Measurements from ENCODE around the gene ADGRV1. TPM values are rescaled to one million over a fixed set of nuclear protein-coding genes. Genes with fewer than 3 reads are reported as not detected.

Gene ADGRV1
- total and polyA plus RNA-seq, 2 donors, result 2.2 to 5.1 TPM

- no peak for DNase-seq (ENCODE audit: low read depth in 6 of 9, low spot score in 9 of 9)
- 97% methylated on average over 1 of the region's 1 CpG for WGBS
- Histone ChIP-seq H3K4me3 (ENCODE audit: low read length in 2 of 2) (no peak overlapping the region), H3K27ac (ENCODE audit: low read depth in 1 of 2, low read length in 1 of 2) (no peak overlapping the region), H3K4me1 (ENCODE audit: control insufficient read depth in 2 of 2, insufficient read depth in 2 of 2, low read length in 2 of 2) (no peaks in the 10 kb centered on the region), H3K36me3 (ENCODE audit: control insufficient read depth in 2 of 2, insufficient read depth in 2 of 2, low read length in 1 of 2) (no peaks in the 10 kb centered on the region), H3K9me3 (ENCODE audit: control insufficient read depth in 2 of 2, insufficient read depth in 1 of 2, low read length in 1 of 2) (no peaks in the 10 kb centered on the region), H3K27me3 (ENCODE audit: control insufficient read depth in 2 of 2, insufficient read depth in 1 of 2, low read length in 1 of 2) (no peaks in the 10 kb centered on the region)
These were observed 531.2 kb downstream of the ADGRV1 start for GRCh38 chr5:91089758-91090157.

GRCh38 chr5:91090995-91091394 lies 532.4 kb downstream of the ADGRV1 start:
- H3K27ac ChIP-seq (ENCODE audit: low read depth in 1 of 2, low read length in 1 of 2), result no peak overlapping the region
- 11% methylated on average over 1 of the region's 1 CpG for WGBS
- no peak overlapping the region for H3K4me3 ChIP-seq (ENCODE audit: low read length in 2 of 2)
- H3K27me3 ChIP-seq (ENCODE audit: control insufficient read depth in 2 of 2, insufficient read depth in 1 of 2, low read length in 1 of 2), result no peaks in the 10 kb centered on the region
- no peak for DNase-seq (ENCODE audit: low read depth in 6 of 9, low spot score in 9 of 9)
- no peaks in the 10 kb centered on the region for H3K36me3 ChIP-seq (ENCODE audit: control insufficient read depth in 2 of 2, insufficient read depth in 2 of 2, low read length in 1 of 2)
- no peaks in the 10 kb centered on the region for H3K9me3 ChIP-seq (ENCODE audit: control insufficient read depth in 2 of 2, insufficient read depth in 1 of 2, low read length in 1 of 2)
- H3K4me1 ChIP-seq (ENCODE audit: control insufficient read depth in 2 of 2, insufficient read depth in 2 of 2, low read length in 2 of 2), result no peaks in the 10 kb centered on the region

GRCh38 chr5:91091471-91092234 lies 533.1 kb downstream of the ADGRV1 start:
- WGBS, result 96% methylated on average over 4 of the region's 4 CpGs

GRCh38 chr5:91092859-91093783 lies 534.5 kb downstream of the ADGRV1 start:
- Histone ChIP-seq H3K27me3 (ENCODE audit: control insufficient read depth in 2 of 2, insufficient read depth in 1 of 2, low read length in 1 of 2) (no peaks in the 10 kb centered on the region), H3K9me3 (ENCODE audit: control insufficient read depth in 2 of 2, insufficient read depth in 1 of 2, low read length in 1 of 2) (no peaks in the 10 kb centered on the region), H3K27ac (ENCODE audit: low read depth in 1 of 2, low read length in 1 of 2) (no peak overlapping the region), H3K36me3 (ENCODE audit: control insufficient read depth in 2 of 2, insufficient read depth in 2 of 2, low read length in 1 of 2) (no peaks in the 10 kb centered on the region), H3K4me3 (ENCODE audit: low read length in 2 of 2) (no peak overlapping the region), H3K4me1 (ENCODE audit: control insufficient read depth in 2 of 2, insufficient read depth in 2 of 2, low read length in 2 of 2) (no peaks in the 10 kb centered on the region)
- no peak for DNase-seq (ENCODE audit: low read depth in 6 of 9, low spot score in 9 of 9)
- WGBS, result 96% methylated on average over 8 of the region's 8 CpGs

More at GRCh38 chr5:91091471-91092234, 533.1 kb downstream of the ADGRV1 start:
- no peaks in the 10 kb centered on the region for H3K27me3 ChIP-seq (ENCODE audit: control insufficient read depth in 2 of 2, insufficient read depth in 1 of 2, low read length in 1 of 2)
- no peak for DNase-seq (ENCODE audit: low read depth in 6 of 9, low spot score in 9 of 9)
- H3K36me3 ChIP-seq (ENCODE audit: control insufficient read depth in 2 of 2, insufficient read depth in 2 of 2, low read length in 1 of 2), result no peaks in the 10 kb centered on the region
- H3K27ac ChIP-seq (ENCODE audit: low read depth in 1 of 2, low read length in 1 of 2), result no peak overlapping the region
- H3K9me3 ChIP-seq (ENCODE audit: control insufficient read depth in 2 of 2, insufficient read depth in 1 of 2, low read length in 1 of 2), result no peaks in the 10 kb centered on the region
- no peak overlapping the region for H3K4me3 ChIP-seq (ENCODE audit: low read length in 2 of 2)
- no peaks in the 10 kb centered on the region for H3K4me1 ChIP-seq (ENCODE audit: control insufficient read depth in 2 of 2, insufficient read depth in 2 of 2, low read length in 2 of 2)

- no peak overlapping the region for H3K4me3 ChIP-seq (ENCODE audit: low read length in 2 of 2)
These were observed 536.7 kb downstream of the ADGRV1 start for GRCh38 chr5:91095313-91095712.

GRCh38 chr5:91095786-91096385 lies 537.3 kb downstream of the ADGRV1 start:
- 86% methylated on average over 6 of the region's 6 CpGs for WGBS
- no peak overlapping the region for H3K27ac ChIP-seq (ENCODE audit: low read depth in 1 of 2, low read length in 1 of 2)
- no peak for DNase-seq (ENCODE audit: low read depth in 6 of 9, low spot score in 9 of 9)

More at GRCh38 chr5:91095313-91095712, 536.7 kb downstream of the ADGRV1 start:
- Histone ChIP-seq H3K9me3 (ENCODE audit: control insufficient read depth in 2 of 2, insufficient read depth in 1 of 2, low read length in 1 of 2) (no peaks in the 10 kb centered on the region), H3K27me3 (ENCODE audit: control insufficient read depth in 2 of 2, insufficient read depth in 1 of 2, low read length in 1 of 2) (no peaks in the 10 kb centered on the region), H3K4me1 (ENCODE audit: control insufficient read depth in 2 of 2, insufficient read depth in 2 of 2, low read length in 2 of 2) (no peaks in the 10 kb centered on the region), H3K36me3 (ENCODE audit: control insufficient read depth in 2 of 2, insufficient read depth in 2 of 2, low read length in 1 of 2) (no peaks in the 10 kb centered on the region), H3K27ac (ENCODE audit: low read depth in 1 of 2, low read length in 1 of 2) (no peak overlapping the region)
- no peak for DNase-seq (ENCODE audit: low read depth in 6 of 9, low spot score in 9 of 9)
- 83% methylated on average over 3 of the region's 3 CpGs for WGBS

GRCh38 chr5:91098541-91098940 lies 539.9 kb downstream of the ADGRV1 start:
- Histone ChIP-seq H3K4me3 (ENCODE audit: low read length in 2 of 2) (no peak overlapping the region), H3K27me3 (ENCODE audit: control insufficient read depth in 2 of 2, insufficient read depth in 1 of 2, low read length in 1 of 2) (no peaks in the 10 kb centered on the region), H3K4me1 (ENCODE audit: control insufficient read depth in 2 of 2, insufficient read depth in 2 of 2, low read length in 2 of 2) (no peaks in the 10 kb centered on the region), H3K36me3 (ENCODE audit: control insufficient read depth in 2 of 2, insufficient read depth in 2 of 2, low read length in 1 of 2) (no peaks in the 10 kb centered on the region), H3K27ac (ENCODE audit: low read depth in 1 of 2, low read length in 1 of 2) (no peak overlapping the region), H3K9me3 (ENCODE audit: control insufficient read depth in 2 of 2, insufficient read depth in 1 of 2, low read length in 1 of 2) (no peaks in the 10 kb centered on the region)
- 97% methylated on average over 3 of the region's 3 CpGs for WGBS
- DNase-seq (ENCODE audit: low read depth in 6 of 9, low spot score in 9 of 9), result no peak

More at GRCh38 chr5:91095786-91096385, 537.3 kb downstream of the ADGRV1 start:
- H3K4me3 ChIP-seq (ENCODE audit: low read length in 2 of 2), result no peak overlapping the region
- no peaks in the 10 kb centered on the region for H3K4me1 ChIP-seq (ENCODE audit: control insufficient read depth in 2 of 2, insufficient read depth in 2 of 2, low read length in 2 of 2)
- no peaks in the 10 kb centered on the region for H3K27me3 ChIP-seq (ENCODE audit: control insufficient read depth in 2 of 2, insufficient read depth in 1 of 2, low read length in 1 of 2)
- no peaks in the 10 kb centered on the region for H3K36me3 ChIP-seq (ENCODE audit: control insufficient read depth in 2 of 2, insufficient read depth in 2 of 2, low read length in 1 of 2)
- no peaks in the 10 kb centered on the region for H3K9me3 ChIP-seq (ENCODE audit: control insufficient read depth in 2 of 2, insufficient read depth in 1 of 2, low read length in 1 of 2)

- H3K9me3 ChIP-seq (ENCODE audit: control insufficient read depth in 2 of 2, insufficient read depth in 1 of 2, low read length in 1 of 2), result no peaks in the 10 kb centered on the region
- no peak overlapping the region for H3K27ac ChIP-seq (ENCODE audit: low read depth in 1 of 2, low read length in 1 of 2)
- no peaks in the 10 kb centered on the region for H3K27me3 ChIP-seq (ENCODE audit: control insufficient read depth in 2 of 2, insufficient read depth in 1 of 2, low read length in 1 of 2)
- no peak overlapping the region for H3K4me3 ChIP-seq (ENCODE audit: low read length in 2 of 2)
- peak; percentile 19 to 75 (median 37) for DNase-seq (ENCODE audit: low read depth in 6 of 9, low spot score in 9 of 9)
- H3K4me1 ChIP-seq (ENCODE audit: control insufficient read depth in 2 of 2, insufficient read depth in 2 of 2, low read length in 2 of 2), result no peaks in the 10 kb centered on the region
- no peaks in the 10 kb centered on the region for H3K36me3 ChIP-seq (ENCODE audit: control insufficient read depth in 2 of 2, insufficient read depth in 2 of 2, low read length in 1 of 2)
- WGBS, result 51% methylated on average over 8 of the region's 8 CpGs
These were observed 543.2 kb downstream of the ADGRV1 start for GRCh38 chr5:91101600-91102379.
